ENCODE results near the gene TDRD5. TPM values are rescaled to one million over a fixed set of nuclear protein-coding genes. Genes with fewer than 3 reads are reported as not detected.

TDRD5 gene
- total RNA-seq, 1 donor from 2014 or later, result 0.09 TPM

- H3K9me3 ChIP-seq (ENCODE audit: low read depth), result no peaks in the 10 kb centered on the region
- H3K36me3 Mint-ChIP-seq, result no peaks in the 10 kb centered on the region
- H3K27ac Mint-ChIP-seq, result no peak overlapping the region
- no peak overlapping the region for H3K27ac ChIP-seq
- no peaks in the 10 kb centered on the region for H3K27me3 Mint-ChIP-seq (ENCODE audit: insufficient read depth, low read depth)
- no peak overlapping the region for H3K4me3 ChIP-seq
- no peaks in the 10 kb centered on the region for H3K36me3 ChIP-seq
- no peaks in the 10 kb centered on the region for H3K4me1 Mint-ChIP-seq
- H2AFZ ChIP-seq (replicated peaks), result no peak overlapping the region
- no peak for DNase-seq (ENCODE audit: low spot score)
- H3K9ac ChIP-seq, result no peak overlapping the region
- no peaks in the 10 kb centered on the region for H3K9me3 Mint-ChIP-seq
- no peak for TF ChIP-seq EZH2 (IDR thresholded peaks at IDR 0.05)
- no peak for TF ChIP-seq EZH2phosphoT487 (IDR thresholded peaks at IDR 0.05)
- no peak for TF ChIP-seq CTCF (IDR thresholded peaks at IDR 0.05)
- H3K27me3 ChIP-seq, result no peaks in the 10 kb centered on the region
- no peak overlapping the region for H3K4me2 ChIP-seq
- H3K4me3 Mint-ChIP-seq, result no peak overlapping the region
- H3K79me2 ChIP-seq (ENCODE audit: low read depth), result no peaks in the 10 kb centered on the region
- H3F3A ChIP-seq (ENCODE audit: low read depth), result no peaks in the 10 kb centered on the region
- H3K4me1 ChIP-seq, result peaks cover 8% of the 10 kb centered on the region
- no peaks in the 10 kb centered on the region for H4K20me1 ChIP-seq (ENCODE audit: low read depth)
Measured at GRCh38 chr1:179554427-179554826, 37.2 kb upstream of the TDRD5 start.

- Mint-ChIP-seq H3K36me3 (no peaks in the 10 kb centered on the region), H3K9me3 (no peaks in the 10 kb centered on the region)
Measured at GRCh38 chr1:179558078-179558477, 33.6 kb upstream of the TDRD5 start.

GRCh38 chr1:179575497-179576314 is 15.9 kb upstream of the TDRD5 start, which contains the start of gene NPHS2:
NPHS2 (minus strand) TSS chr1:179575948; CDS start chr1:179575864, 84 bp downstream.
- no peaks in the 10 kb centered on the region for H4K20me1 ChIP-seq (ENCODE audit: low read depth)
- no peak within 1 kb of the TSS for H3K27ac ChIP-seq
- Mint-ChIP-seq H3K4me1 (peaks cover 2% of the 10 kb centered on the region), H3K9me3 (peaks cover 3% of the 10 kb centered on the region), H3K36me3 (no peaks in the 10 kb centered on the region), H3K4me3 (peak within 1 kb of the TSS; percentile 67), H3K27me3 (ENCODE audit: insufficient read depth, low read depth) (peaks cover 42% of the 10 kb centered on the region), H3K27ac (no peak within 1 kb of the TSS)
- no peaks in the 10 kb centered on the region for H3K9me3 ChIP-seq (ENCODE audit: low read depth)
- H3K36me3 ChIP-seq, result no peaks in the 10 kb centered on the region
- H3K9ac ChIP-seq, result no peak within 1 kb of the TSS
- H3K4me3 ChIP-seq, result peak within 1 kb of the TSS; percentile 59
- H3F3A ChIP-seq (ENCODE audit: low read depth), result no peaks in the 10 kb centered on the region
- peak within 1 kb of the TSS; percentile 95 for H2AFZ ChIP-seq (replicated peaks)
- peak within 1 kb of the TSS; percentile 88 for H3K4me2 ChIP-seq
- no peaks in the 10 kb centered on the region for H3K79me2 ChIP-seq (ENCODE audit: low read depth)
- no peaks in the 10 kb centered on the region for H3K4me1 ChIP-seq
- H3K27me3 ChIP-seq, result peaks cover 58% of the 10 kb centered on the region
- DNase-seq (ENCODE audit: low spot score), result peak; percentile 67
- peak; percentile 19 for TF ChIP-seq CTCF (IDR thresholded peaks at IDR 0.05)
- peak; percentile 92 for TF ChIP-seq EZH2 (IDR thresholded peaks at IDR 0.05)
- TF ChIP-seq EZH2phosphoT487 (IDR thresholded peaks at IDR 0.05), result peak; percentile 78

More at GRCh38 chr1:179558078-179558477, 33.6 kb upstream of the TDRD5 start:
- H3K27ac Mint-ChIP-seq, result no peak overlapping the region
- H3K4me2 ChIP-seq, result no peak overlapping the region
- no peaks in the 10 kb centered on the region for H4K20me1 ChIP-seq (ENCODE audit: low read depth)
- H2AFZ ChIP-seq (replicated peaks), result no peak overlapping the region
- no peaks in the 10 kb centered on the region for H3K9me3 ChIP-seq (ENCODE audit: low read depth)
- no peaks in the 10 kb centered on the region for H3K79me2 ChIP-seq (ENCODE audit: low read depth)
- no peak overlapping the region for H3K27ac ChIP-seq
- no peak for TF ChIP-seq EZH2 (IDR thresholded peaks at IDR 0.05)
- H3K36me3 ChIP-seq, result no peaks in the 10 kb centered on the region
- H3K4me1 ChIP-seq, result peaks cover 9% of the 10 kb centered on the region
- no peak for DNase-seq (ENCODE audit: low spot score)
- no peak overlapping the region for H3K4me3 ChIP-seq
- no peaks in the 10 kb centered on the region for H3F3A ChIP-seq (ENCODE audit: low read depth)
- no peaks in the 10 kb centered on the region for H3K27me3 Mint-ChIP-seq (ENCODE audit: insufficient read depth, low read depth)
- H3K27me3 ChIP-seq, result no peaks in the 10 kb centered on the region
- no peak overlapping the region for H3K9ac ChIP-seq
- H3K4me3 Mint-ChIP-seq, result no peak overlapping the region
- no peaks in the 10 kb centered on the region for H3K4me1 Mint-ChIP-seq

- Histone ChIP-seq H3K9ac (no peak overlapping the region), H2AFZ (replicated peaks) (no peak overlapping the region), H3F3A (ENCODE audit: low read depth) (no peaks in the 10 kb centered on the region), H3K27me3 (peaks cover 58% of the 10 kb centered on the region), H3K27ac (no peak overlapping the region), H3K4me1 (no peaks in the 10 kb centered on the region), H3K9me3 (ENCODE audit: low read depth) (no peaks in the 10 kb centered on the region), H3K79me2 (ENCODE audit: low read depth) (no peaks in the 10 kb centered on the region), H4K20me1 (ENCODE audit: low read depth) (no peaks in the 10 kb centered on the region), H3K4me2 (peak overlapping the region; percentile 88), H3K36me3 (no peaks in the 10 kb centered on the region), H3K4me3 (peak overlapping the region; percentile 59)
- H3K4me1 Mint-ChIP-seq, result peaks cover 2% of the 10 kb centered on the region
- DNase-seq (ENCODE audit: low spot score), result no peak
- TF ChIP-seq EZH2 (IDR thresholded peaks at IDR 0.05) (no peak), EZH2phosphoT487 (IDR thresholded peaks at IDR 0.05) (no peak), CTCF (IDR thresholded peaks at IDR 0.05) (no peak)
- H3K27me3 Mint-ChIP-seq (ENCODE audit: insufficient read depth, low read depth), result peaks cover 42% of the 10 kb centered on the region
- no peaks in the 10 kb centered on the region for H3K36me3 Mint-ChIP-seq
- H3K27ac Mint-ChIP-seq, result no peak overlapping the region
- H3K4me3 Mint-ChIP-seq, result peak overlapping the region; percentile 67
- peaks cover 3% of the 10 kb centered on the region for H3K9me3 Mint-ChIP-seq
Measured at GRCh38 chr1:179576509-179576908, 15.1 kb upstream of the TDRD5 start.

Measured in neural progenitor cell (in vitro differentiated cells).